Lung microvascular endothelial cell (primary cell): ENCODE results near the gene CLMN. TPM values are rescaled to one million over a fixed set of nuclear protein-coding genes. Genes with fewer than 3 reads are reported as not detected.
"Not testable (repeated sequence)": the region's sequence is repeated elsewhere in the genome, so short reads cannot be mapped to it uniquely, and the experiment has no call there.

Experiments
- DNase-seq, 2 donors: peaks; one replicate each; pipeline versions ENCODE4 v3.0.0 to v3.0.0-alpha.2; 2010; ENCODE audit warnings: low read depth in 2 of 2
- total RNA-seq: library from RNA; depleted of rRNA; stranded (reverse); fragments of >200 nt; gene quantifications from 2 replicates; pipeline ENCODE4 v1.2.1, GENCODE V29; 2014

CLMN gene
- total RNA-seq, 1 donor from 2014 or later: 0.20 TPM

DNA sequence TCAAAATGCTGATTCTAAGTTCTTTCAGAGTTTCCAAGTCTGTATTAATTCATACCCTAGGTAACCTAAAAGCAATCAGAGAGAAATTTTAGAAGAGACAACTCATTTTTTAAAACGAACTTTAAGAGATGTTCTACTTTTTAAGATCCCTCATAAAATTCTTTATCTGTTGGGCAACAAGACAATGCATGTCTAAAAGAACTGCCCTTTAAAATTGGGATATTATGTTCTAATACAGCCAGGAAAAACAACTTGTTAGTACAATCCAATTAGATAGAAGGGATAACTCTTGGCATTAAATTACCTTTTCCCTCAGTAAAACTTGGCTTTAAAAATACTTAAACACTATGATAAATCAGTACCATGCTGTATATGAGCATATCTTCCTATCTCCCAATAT lies 178.0 kb downstream of the CLMN start:
- no peak for DNase-seq

DNA sequence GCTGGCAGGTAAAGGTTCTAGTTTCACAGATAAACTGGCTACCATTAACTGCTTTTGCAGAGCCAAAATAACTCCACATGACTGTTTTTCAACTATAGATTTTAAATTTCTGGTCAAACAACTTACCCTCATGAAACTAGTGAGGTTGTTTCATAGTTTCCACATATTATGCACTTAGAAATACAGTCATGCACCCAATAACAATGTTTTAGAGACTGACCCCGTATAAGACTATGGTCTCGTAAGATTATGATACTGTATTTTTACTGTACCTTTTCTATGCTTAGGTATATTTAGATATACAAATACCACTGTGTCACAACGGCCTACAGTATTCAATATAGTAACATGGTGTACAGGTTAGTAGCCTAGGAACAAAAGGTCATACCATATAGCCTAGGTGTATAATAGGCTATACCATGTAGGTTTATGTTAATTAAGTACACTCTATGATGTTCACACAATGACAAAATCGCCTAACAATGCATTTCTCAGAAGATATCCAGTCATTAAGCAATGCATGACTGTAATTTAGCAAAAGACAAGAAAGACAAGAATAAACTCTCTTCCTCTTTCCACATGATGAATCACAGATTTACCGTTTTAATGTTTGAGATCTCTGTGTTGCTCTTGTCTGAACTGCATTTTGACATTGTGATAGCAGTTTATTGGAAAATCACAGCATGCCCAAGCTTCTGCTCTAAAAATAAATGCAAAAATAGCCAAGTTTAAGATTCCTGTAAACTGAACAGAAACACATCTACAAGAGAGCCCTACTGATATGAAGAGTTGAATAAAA lies 179.4 kb downstream of the CLMN start:
- peak; percentile 11 to 34 for DNase-seq

DNA sequence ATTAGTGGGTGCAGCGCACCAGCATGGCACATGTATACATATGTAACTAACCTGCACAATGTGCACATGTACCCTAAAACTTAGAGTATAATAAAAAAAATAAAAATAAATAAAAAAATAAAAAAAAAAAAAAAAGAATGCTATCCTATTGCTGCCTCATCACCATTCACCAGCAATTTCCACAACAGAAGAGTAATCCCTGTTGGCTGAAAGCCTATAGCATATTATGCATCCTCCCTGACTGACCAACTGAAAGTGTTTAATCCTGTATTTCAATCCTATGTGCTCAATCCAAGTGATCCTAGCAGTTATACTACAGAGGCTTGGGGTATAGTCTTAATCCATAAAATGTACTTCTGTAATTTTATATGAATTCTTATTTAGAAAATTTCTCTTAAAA lies 180.8 kb downstream of the CLMN start:
- peak in 1 of 2 donors; percentile 51 for DNase-seq

- not testable (repeated sequence) for DNase-seq
Observed at GRCh38 chr14:95138455-95138854, 181.3 kb downstream of the CLMN start.

DNA sequence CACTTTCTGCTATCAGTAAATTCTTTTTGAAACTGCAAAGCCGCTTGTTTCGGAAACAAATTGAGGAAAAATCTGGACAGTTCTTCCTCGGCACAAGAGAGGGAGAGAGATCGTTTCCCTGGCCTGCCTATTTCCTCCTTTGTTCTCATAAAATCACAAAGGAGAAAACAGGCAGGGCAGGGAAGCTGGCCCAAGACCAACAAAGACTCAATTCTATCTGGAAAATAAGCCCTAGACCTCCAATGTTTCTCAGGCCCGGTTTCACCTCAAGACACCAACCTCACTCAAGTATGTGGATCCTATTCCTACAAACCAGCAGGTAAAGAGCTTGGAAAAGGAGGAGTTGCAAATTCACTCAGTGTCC lies 181.9 kb downstream of the CLMN start:
- DNase-seq: peak; percentile 19 to 43

- no peak for DNase-seq
Observed at GRCh38 chr14:95137164-95137803, 182.4 kb downstream of the CLMN start.

GRCh38 chr14:95136631-95137030 lies 183.1 kb downstream of the CLMN start:
- DNase-seq: no peak

GRCh38 chr14:95134304-95134933 lies 185.3 kb downstream of the CLMN start:
- peak; percentile 41 to 64 for DNase-seq

GRCh38 chr14:95133282-95133681 lies 186.4 kb downstream of the CLMN start:
- peak; percentile 14 to 45 for DNase-seq

DNA sequence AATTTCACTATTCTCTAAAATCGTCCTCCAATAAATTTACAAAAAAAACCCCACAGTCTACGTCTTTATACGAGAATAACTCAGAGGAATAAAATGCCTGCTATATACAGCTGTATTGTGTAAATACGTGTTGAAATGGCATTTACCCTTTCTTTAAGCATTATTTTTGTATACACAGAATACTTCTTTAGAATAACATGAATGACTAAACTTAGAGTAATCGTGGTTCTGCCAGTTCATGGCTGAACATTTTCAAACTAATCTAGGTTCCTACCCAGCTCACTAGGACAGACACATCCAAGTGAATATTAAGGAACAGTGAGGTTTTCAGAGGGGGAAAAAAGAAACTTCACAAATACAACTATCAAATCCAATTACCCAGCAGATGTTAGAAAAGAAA lies 186.9 kb downstream of the CLMN start:
- DNase-seq: no peak

Other genes starting within 250 kb of the CLMN start
- 24.6 and 27.6 TPM in 2 replicates for gene DICER1, start 162.4 kb downstream of the CLMN start, total RNA-seq
- 12.0 and 12.5 TPM in 2 replicates for gene SYNE3, start 196.7 kb upstream of the CLMN start, total RNA-seq
- 31.8 and 32.9 TPM in 2 replicates for gene GLRX5, start 215.1 kb upstream of the CLMN start, total RNA-seq